K562 (cell line): Measurements from ENCODE around the gene KMT2C.
"Not testable (repeated sequence)": the region's sequence is repeated elsewhere in the genome, so short reads cannot be mapped to it uniquely, and the experiment has no call there.

Source experiments
- FOXJ2 ChIP-seq: fragments of 200-800 bp; sonication (Bioruptor generic); IDR thresholded peaks from 2 replicates; pipeline ENCODE4 v1.6.1; 2016; ENCODE audit warnings: missing genetic modification characterization, missing compliant biosample characterization
- MXI1 ChIP-seq: IDR thresholded peaks from 2 replicates; pipeline ENCODE4 v1.6.1; 2011; ENCODE audit warnings: low read depth, mild to moderate bottlenecking, improper control_type of control experiment, low read length
- U2AF1 ChIP-seq: fragments of 200-400 bp; formaldehyde crosslinking; optimal IDR thresholded peaks from 2 replicates; pipeline ENCODE3; 2017; ENCODE audit warnings: mild to moderate bottlenecking, low read depth, low read length, moderate library complexity
- ZNF232 ChIP-seq: sonication (generic); formaldehyde crosslinking; IDR thresholded peaks from 2 replicates; pipeline ENCODE4 v1.8.0; 2022; ENCODE audit warnings: mild to moderate bottlenecking, missing genetic modification reagents
- ZNF561 ChIP-seq: fragments of 450-650 bp; formaldehyde crosslinking; conservative IDR thresholded peaks from 2 replicates; pipeline ENCODE4 v1.4.0; 2020; ENCODE audit warnings: mild to moderate bottlenecking, moderate library complexity

GRCh38 chr7:152236306-152236705 is 199.5 kb downstream of the KMT2C start:
- not testable (repeated sequence) for TF ChIP-seq FOXJ2; ZNF232 (CRISPR knock-in tag); U2AF1; MXI1; ZNF561 (CRISPR knock-in tag)
